AG20443 (cell line): Measurements from ENCODE around the gene DPEP2NB.
"Not testable (repeated sequence)": the region's sequence is repeated elsewhere in the genome, so short reads cannot be mapped to it uniquely, and the experiment has no call there.

Experiments used
- DNase-seq: peaks from one replicate; pipeline ENCODE4 v3.0.0; 2012; ENCODE audit warnings: low spot score, mixed read lengths

Gene DPEP2NB, protein sequence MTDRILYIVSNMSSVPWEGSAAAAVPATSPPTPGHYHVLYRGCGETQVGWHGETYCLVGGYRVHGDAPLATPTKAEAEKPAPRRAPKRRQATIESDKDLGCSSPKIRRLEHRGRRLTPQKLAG

DNA sequence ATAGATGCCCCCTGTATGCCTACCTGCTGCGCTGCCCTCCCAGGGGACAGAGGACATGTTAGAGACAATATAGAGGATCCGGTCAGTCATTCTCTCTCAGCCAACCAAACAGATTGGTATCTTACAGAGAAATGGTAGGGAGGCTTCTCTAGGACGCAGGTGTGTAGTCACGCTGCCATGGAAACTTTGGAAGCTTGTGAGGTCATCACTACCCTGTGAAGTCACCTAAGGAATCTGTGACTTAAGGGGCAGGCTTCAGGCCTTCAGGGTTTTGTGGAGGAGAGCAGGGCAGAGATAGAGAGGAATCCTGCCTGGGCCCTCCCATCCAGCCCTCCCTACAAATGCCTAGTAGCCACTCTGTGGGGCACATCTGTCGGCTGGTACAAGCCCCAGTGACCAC lies at the start of gene DPEP2NB:
Gene DPEP2NB, minus strand, starts transcription at position 231 of the 400 bp plus-strand sequence. Its CDS starts 141 bp downstream, at position 90.
- DNase-seq = no peak

DNA sequence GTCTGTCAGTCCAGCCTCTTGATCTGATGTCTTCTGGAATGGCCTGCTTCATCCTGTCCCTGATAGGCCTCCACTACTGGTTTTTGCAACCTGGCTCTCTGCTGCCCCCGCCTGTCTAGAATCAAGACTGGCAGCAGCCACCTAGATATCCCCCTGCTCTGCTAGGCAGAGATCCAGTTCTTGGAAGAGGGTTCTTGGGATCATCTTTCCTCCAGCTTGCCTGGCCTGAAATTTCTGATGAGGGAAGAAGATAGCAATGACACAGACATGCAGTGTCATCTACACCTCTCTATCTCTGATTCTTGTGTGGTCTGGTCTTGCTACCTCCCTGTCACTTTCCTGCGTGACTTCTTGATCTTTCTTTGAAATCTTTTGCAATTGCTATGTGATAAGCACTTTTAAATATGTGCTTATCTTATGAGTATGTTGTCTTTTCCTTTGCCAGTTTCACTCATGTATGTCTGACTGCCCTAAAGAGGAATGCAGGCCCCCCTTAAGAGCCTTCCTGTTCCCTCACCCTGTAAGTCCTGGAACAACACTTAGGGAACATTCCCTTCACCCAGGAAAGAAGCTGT lies 49.2 kb upstream of the DPEP2NB start:
- peak; percentile 85 for DNase-seq

DNA sequence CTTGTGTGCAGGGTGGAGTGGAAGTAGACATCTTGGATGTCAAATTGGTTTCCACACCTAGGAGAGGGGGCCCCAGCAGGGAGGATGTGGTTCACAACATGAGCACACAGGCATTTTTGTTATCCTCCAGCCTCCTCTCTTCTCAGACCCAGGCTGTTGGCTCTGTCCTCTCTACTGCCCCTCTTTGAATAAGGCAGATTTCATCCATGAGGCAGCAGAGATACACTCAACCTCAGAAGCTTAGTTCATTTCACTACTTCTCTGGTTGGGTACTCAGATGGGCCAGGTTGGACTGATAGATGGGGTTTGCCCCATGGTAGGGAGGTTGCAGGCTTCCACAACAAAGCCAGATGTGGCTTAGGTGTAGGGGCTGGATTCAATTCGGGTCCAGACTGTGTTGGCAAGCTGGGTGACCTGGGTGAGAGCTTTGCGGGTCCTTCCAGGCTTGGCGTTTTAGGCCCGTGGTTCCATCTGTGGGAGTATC lies 47.2 kb upstream of the DPEP2NB start:
- DNase-seq = no peak

DNA sequence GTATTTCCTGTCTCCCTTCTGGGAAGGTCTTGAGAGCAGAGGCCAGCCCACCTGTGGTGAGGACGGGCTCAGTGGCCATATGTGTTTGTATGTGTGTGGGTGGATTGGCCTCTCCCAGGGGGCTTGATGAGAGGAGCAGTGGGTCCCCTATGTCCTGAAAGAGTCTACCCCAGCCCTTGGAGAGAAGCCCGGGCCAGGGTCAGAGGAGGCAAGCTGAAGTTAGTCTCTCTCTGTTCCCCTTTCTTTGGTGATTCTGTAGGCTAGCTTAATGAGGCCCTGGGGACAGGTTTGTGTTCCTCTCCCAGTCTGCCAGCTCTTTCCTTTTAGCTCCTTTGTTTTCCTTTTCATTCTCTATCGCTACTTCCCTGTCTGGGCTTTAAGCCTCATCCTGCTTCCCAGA lies 45.7 kb upstream of the DPEP2NB start:
- no peak for DNase-seq

DNA sequence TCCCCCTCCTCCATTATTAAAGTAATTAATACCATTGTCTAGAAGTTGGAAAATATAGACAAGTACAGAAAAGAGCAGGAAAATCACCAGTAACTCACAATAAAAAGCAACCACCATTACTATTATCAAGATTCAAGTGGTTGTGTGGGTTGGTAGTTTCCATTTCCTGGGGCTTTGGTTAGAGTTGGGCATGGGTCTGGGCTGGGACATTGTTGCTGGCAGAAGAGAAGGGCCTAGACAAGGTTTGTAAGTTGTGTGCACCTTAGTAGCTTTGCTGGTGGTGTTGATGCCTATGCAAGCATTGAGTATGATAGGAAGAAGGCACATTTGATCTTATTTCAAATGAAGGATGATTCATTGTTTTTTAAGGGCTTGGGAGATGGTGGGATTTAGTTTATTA lies 44.1 kb upstream of the DPEP2NB start:
- DNase-seq = no peak

DNA sequence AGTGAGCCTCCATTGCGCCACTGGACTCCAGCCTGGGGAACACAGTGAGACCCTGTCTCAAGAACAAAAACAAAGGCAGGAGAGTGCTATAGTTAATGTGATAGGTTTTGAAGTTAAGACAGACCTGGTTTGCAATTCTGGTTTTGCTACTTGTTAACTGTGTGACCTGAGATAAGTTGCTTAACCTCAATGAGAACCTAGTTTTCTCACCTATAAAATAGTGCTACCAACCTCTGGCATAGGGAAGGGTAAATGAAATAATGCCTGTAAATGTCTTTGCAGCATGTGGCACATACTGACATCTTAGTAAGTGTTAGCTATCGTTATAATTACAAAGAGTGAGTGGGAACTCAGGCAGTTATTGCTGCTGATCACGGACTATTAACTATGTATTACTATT lies 39.7 kb upstream of the DPEP2NB start:
- DNase-seq = no peak

DNA sequence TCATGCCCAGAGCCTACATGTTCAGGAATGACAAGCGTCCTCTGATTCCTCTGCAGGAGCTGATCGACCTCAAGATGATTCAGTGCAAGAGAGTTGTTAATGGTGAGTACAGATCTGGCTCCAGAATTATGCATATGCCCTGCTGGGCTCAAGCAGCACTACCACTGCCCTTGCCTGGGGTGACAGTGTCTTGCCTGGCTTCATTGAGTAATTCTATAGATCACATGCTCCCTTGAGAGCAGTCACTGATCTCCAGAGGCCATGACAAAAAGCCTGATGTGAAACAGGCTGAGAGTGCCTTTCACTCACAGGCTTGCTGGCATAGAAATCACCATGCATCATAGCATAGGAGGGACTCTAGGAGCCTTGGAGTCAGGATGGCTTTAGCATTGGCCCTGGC lies 33.7 kb upstream of the DPEP2NB start:
- no peak for DNase-seq

DNA sequence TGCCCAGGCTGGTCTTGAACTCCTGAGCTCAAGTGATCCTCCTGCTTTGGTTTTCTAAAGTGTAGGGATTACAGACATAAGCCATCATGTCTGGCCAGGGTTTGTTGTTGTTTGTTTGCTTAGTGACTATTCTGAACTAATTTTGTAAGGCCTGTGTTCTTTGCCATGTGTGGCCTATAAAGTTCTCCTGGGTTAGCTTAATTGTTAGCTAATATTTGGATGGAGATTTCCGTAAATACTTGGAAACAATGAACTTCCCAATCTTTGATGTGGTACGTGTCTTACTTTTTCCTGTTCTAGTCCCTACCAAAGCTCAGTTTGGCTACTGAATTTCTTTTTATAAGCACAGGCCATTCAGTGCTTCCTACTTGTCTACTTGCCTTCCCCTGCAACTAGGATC lies 32.3 kb upstream of the DPEP2NB start:
- no peak for DNase-seq

DNA sequence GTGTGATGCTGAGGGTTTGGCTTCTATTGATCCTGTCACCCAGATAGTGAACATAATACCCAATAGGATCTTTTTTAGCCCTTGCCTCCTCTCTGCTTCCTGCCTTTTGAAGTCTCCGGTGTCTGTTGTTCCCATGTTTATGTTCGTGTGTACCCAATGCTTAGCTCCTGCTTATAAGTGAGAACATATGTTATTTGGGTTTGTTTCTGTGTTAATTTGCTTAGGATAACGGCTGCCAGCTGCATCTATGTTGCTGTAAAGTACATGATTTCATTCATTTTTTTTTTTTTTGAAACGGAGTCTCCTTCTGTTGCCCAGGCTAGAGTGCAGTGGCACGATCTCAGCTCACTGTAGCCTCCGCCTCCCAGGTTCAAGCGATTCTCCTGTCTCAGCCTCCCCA lies 30.4 kb upstream of the DPEP2NB start:
- no peak for DNase-seq

DNA sequence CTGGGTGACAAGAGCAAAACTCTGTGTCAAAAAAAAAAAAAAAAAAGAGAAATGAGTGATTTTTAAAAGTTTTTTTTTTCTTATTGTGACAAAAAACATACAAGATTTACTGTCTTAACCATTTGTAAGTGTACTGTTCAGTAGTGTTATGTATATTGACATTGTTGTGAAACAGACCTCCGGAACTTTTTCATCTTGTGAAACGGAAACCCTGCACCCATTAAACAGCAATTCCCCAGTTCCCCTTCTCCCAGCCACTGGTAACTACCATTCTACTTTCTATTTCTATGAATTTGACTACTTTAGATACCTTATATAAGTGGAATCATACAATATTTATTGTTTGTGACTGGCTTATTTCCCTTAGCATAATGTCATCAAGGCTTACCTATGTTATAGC lies 26.1 kb upstream of the DPEP2NB start:
- DNase-seq = no peak

DNA sequence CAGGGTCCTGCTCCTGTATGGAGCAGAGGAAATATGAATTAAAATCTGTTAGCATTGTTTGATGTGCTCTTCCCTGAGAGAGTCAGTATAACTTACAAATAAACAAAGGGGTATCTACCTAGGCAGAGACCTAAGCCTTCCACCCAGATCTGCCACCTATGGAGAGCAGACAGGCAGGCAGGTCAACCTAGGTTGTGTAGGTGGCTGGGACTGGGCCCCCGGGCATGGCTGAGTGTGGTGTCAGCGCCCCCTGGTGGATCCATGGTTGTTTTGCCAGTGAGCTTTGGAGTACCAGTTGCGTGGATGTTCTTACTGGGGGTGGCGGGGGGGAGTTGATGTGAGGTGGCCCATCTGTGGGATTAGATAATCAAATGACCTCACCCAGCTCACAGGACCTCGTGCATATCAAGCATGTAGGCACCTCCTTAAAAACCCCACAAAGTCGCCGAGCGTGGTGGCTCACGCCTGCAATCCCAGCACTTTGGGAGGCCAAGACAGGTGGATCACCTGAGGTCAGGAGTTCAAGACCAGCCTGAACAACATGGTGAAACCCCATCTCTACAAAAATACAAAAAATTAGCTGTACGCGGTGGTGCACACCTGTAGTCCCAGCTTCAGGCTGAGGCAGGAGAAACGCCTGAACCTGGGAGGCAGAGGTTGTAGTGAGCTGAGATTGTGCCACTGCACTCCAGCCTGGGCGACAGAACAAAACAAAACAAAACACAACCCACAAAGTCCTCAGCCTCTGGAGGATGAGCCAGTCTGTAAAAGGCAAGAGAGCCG lies 25.0 kb upstream of the DPEP2NB start:
- DNase-seq = peak; percentile 87

DNA sequence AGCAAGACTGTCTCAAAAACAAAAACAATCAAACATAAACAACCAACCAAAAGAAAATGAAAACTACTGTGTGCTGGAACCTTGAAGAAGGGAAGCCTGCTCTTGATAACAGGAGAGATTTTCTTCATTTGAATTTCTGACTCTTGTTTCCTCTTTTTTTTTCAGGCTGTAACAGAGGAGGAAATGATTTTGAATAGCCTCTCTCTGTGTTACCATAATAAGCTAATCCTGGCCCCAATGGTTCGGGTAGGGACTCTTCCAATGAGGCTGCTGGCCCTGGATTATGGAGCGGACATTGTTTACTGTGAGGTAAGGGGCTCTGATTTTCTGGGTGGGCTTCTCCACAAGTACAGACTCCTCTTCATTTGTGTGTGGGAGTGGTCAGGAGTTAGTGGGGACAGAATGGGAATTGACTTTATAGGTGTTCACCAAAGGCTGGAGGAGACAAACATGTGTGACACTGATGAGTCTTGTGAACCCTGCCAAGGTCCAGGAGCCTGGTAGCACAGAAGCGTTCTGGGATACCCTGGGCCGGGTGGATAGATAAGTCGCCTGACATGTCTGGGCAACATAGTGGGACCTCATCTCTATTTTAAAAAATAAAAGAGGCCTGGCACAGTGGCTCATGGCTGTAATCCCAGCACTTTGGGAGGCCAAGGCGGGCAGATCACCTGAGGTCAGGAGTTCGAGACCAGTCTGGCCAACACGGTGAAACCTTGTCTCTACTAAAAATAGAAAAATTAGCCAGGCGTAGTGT lies 22.3 kb upstream of the DPEP2NB start:
- no peak for DNase-seq

DNA sequence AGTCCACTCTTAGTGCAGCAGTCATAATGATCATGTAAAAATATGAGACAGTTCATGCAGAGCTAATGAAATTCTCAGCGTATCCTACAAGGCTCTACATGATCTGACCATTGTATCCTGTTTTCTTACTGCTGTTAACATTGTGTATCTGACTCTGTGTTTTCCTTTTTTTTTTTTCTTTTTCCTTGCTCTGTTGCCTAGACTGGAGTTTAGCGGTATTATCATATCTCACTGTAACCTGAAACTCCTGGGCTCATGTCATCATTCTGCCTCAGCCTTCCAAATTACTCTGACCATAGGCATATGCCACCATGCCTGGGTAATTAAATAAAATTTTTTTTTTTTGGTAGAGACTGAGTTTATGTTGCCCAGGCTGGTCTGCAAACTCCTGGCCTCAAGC lies 19.5 kb upstream of the DPEP2NB start:
- DNase-seq = no peak

DNA sequence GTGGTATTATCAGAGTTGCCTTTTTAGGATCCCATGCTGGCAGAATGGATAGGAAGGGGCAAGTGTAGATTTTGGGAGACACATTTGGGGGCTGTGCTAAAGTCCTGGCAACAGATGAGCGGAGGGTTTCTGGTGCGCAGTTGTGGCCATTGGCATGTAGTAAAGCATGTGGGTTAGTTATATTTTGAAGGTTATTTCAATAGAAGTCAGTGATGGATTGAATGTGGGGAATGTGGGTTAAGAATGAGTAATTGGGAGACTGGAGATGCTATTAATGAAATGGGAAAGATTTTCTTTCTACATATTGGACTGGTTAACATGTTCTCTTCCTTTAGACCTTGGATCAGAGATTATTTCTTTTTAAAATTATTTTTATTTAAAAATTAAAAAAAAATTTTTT lies 17.4 kb upstream of the DPEP2NB start:
- DNase-seq = no peak

DNA sequence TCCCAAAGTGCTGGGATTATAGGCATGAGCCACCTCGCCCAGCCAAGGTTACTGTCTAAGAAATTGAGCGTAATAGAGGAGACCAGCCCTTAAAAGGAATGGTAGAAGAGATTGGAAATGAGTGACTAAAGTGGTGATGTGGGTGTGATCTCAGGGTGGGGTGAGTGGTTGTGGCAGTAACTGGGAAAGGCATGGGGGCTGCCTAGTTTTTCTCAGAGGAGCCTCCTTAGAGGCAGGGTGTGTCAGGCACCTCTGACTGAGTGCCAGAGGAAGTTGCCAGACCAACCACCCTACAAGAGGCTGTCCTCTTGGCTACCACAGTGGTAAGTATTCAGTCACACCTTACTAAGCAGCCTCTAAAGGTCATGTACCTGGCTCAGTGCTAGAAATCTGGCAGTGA lies 16.2 kb upstream of the DPEP2NB start:
- DNase-seq = no peak

DNA sequence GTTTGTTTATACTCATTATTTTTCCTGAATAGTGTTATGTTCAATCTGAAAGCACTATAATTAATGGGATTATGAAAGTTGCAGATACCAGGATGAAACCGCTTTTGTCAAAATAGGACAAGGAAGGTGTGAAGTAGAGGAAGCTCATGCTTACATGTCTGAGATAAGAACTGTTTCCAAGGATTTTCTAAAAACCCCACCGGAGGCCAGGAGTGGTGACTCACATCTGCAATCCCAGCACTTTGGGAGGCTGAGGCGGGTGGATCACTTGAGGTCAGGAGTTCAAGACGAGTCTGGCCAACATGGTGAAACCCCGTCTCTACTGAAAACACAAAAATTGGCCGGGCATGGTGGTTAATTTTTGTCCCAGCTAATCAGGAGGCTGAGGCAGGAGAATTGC lies 14.4 kb upstream of the DPEP2NB start:
- DNase-seq = not testable (repeated sequence)

DNA sequence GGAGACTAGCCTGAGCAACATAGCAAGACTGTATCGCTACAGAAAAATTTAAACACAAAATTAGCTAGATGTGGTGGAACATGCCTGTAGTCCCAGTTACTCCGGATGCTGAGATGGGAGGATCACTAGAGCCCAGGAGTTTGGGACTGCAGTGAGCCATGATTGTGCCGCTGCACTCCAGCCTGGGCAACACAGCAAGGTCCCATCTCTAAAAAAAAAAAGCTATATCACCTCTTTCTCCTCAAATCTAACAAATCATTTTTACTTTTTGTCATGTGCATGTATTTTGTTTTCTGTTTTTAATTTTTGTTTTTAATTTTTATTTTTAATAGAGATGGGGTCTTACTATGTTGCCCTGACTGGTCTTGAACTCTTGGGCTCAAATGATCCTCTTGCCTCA lies 13.3 kb upstream of the DPEP2NB start:
- no peak for DNase-seq

DNA sequence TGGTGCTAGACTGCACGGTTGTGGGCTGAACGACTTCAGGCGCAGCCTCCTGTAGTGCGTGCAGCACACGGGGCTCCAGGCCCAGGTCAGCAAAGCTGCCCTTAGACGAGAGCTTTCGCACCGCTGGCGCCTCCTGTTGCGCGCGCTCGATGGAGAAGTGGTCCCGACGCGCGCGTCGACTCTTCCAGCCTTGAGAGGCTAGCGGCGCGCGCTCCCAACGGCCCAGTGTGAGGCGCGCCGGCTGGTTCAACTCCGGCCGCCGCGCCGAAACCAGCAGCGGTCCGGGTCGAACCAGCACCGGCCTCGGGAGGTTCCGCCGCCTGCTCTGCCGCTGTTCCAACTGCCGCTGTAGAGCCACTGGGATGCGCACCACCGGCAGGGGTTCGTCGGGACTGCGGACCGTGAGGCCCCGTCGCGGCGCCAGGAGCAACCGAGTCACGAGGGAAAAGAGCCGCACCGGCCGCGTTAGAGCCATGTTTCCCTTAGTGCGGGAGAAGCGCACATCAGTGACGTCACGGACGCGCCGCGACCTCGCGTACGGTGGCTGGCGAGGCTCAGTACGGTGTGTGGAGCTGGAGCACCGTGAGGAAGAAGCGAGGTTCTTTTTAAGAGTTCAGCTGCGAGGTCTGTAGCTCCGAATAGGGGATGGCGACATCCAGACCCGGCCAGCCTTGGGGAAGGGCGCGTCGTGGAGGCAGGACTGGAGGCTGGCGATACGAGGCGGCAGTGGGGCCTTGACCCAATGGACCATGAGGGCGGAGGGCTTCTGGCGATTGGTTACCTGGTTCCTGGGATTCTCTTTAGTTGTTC lies 7.2 kb upstream of the DPEP2NB start, which contains the start of the genes DDX28 and DUS2:
Gene DDX28, minus strand, starts transcription at position 505 of the 810 bp plus-strand sequence. Its CDS starts 30 bp downstream, at position 475.
Gene DUS2, plus strand, starts transcription at position 557 of the 810 bp plus-strand sequence. CDS start 14,740 bp downstream, outside the sequence.
- peak; percentile 95 for DNase-seq

DNA sequence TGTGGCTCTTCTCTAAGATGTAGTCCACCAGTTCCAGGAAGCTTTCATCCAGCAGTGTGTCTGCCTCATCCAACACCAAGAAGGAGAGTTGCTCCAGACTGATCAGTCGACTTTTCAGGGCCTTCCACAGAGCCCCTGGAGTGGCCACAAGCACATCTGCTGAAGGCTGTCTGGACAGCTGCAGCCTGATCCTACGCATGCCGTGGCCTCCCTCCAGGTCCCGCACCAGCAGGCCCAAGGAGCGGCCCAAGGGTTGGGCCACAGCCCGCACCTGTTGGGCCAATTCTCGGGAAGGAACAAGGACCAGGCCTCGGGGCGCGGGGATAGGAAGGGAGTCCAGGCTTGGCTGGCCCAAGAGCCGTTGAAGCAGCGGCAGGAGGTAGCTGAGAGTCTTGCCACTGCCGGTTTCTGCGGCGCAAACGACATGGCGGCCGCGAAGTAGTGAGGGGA lies 6.6 kb upstream of the DPEP2NB start:
- DNase-seq = no peak

DNA sequence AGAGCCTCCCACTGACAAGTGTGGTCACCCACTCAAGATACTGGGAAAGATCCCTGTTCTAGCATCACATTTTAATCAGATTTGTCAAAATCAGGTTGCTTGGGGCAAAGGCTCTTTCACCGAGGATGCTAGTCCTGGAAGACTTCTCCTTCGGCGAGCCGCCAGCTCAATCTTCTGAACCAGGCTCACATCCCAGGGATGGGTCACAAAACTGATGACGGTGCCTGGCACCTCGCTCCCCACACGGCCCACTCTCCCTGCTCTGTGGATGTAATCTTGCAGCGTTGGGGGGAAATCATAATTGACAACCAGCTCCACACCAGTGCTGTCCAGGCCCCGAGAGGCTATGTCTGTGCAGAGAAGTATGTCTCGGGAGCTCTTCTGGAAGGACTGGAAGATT lies 5.8 kb upstream of the DPEP2NB start:
- DNase-seq = no peak

DNA sequence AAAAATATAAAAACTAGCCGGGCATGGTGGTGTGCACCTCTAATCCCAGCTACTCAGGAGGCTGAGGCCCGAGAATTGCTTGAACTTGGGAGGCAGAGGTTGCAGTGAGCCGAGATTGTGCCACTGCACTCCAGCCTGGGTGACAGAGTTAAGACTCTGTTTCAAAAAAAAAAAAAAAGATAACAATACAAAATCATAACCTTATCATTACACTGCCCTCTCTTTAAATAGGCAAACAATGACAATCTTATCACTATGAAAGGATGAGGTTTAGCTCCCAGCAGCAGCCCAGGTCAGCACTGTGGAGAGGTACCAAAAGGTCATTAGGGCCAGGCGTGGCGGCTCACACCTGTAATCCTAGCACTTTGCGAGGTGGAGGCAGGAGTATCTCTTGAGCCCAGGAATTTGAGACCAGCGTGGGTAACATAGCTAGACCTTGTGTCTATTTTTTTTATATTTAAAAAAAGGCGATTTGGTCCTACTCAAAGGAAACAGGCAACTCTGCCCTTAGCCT lies 3.5 kb upstream of the DPEP2NB start:
- DNase-seq = no peak
